ENCODE data around the gene TEX54. TPM values are rescaled to one million over a fixed set of nuclear protein-coding genes. Genes with fewer than 3 reads are reported as not detected.

Gene TEX54
- total and polyA plus RNA-seq, 2 of the 13 experiments (the other 11 are each of a cell fraction or from before 2014, with no cell fraction given), result not detected

- Histone ChIP-seq H2AFZ (ENCODE audit: low read length) (no peak overlapping the region), H3K27ac (ENCODE audit: extremely low read length, insufficient read depth, low read length) (no peak overlapping the region), H3K9me3 (ENCODE audit: low read length) (no peaks in the 10 kb centered on the region), H3K79me2 (ENCODE audit: insufficient read depth, low read length) (peaks cover 20% of the 10 kb centered on the region), H3K4me1 (ENCODE audit: insufficient read depth, low read length) (peaks cover 23% of the 10 kb centered on the region), H3K27me3 (ENCODE audit: control insufficient read depth in 1 of 2, insufficient read depth in 2 of 2, low read length in 2 of 2) (no peaks in the 10 kb centered on the region), H3K4me2 (ENCODE audit: low read depth, low read length) (no peak overlapping the region), H3K4me3 (replicated peaks in 1 of 3; ENCODE audit: insufficient read depth in 1 of 3, low read depth in 2 of 3, low read length in 3 of 3) (no peak overlapping the region), H3K9ac (ENCODE audit: insufficient read depth, low read depth, low read length) (no peak overlapping the region), H4K20me1 (ENCODE audit: insufficient read depth, low read length) (0 out of 2 replicates have a peak, but pooled peaks cover 2% of the 10 kb centered on the region), H3K36me3 (replicated peaks in 1 of 2; ENCODE audit: control insufficient read depth in 1 of 2, insufficient read depth in 2 of 2, low read length in 2 of 2) (peaks cover 11 to 43% of the 10 kb centered on the region in 2 experiments; a peak in 3 of 5 replicates)
- intact Hi-C loops (cut with micrococcal nuclease; ENCODE audit: unreplicated experiment), result no loop called here
- ChIA-PET CTCF (ENCODE audit: low intra/inter-chr PET ratio, low total read pairs) (no interaction called here), POLR2A (interaction anchor here (1.1 to 4.4 kb wide), 4 partner anchors 13 to 34 kb away, joined by 3 to 25 read pairs (median 12); no protein-coding TSS in a partner anchor)
- in situ Hi-C loops (cut with HindIII; ENCODE audit: extremely low pct_ligation_motif_present, low pct_unique_long_range_greater_than_20kb), result loop anchor here (5.0 kb wide), 1 partner anchor 88 kb away; the partner anchor contains the start of gene TMEM179B
- no peak for TF ChIP-seq ASH2L (IDR thresholded peaks at IDR 0.05; ENCODE audit: insufficient read length, low read depth, low read length)
- no peak for TF ChIP-seq CREBL2 (CRISPR knock-in tag; IDR thresholded peaks at IDR 0.05; ENCODE audit: borderline replicate concordance)
- no peak for TF ChIP-seq THAP9 (CRISPR knock-in tag; IDR thresholded peaks at IDR 0.05; ENCODE audit: borderline replicate concordance)
- TF ChIP-seq ZNF441 (CRISPR knock-in tag; IDR thresholded peaks at IDR 0.05; ENCODE audit: borderline replicate concordance), result no peak
- TF ChIP-seq HOXA3 (CRISPR knock-in tag; IDR thresholded peaks at IDR 0.05), result no peak
- no peak for TF ChIP-seq ZNF556 (CRISPR knock-in tag; IDR thresholded peaks at IDR 0.05; ENCODE audit: borderline replicate concordance)
- no peak for TF ChIP-seq ZBTB34 (CRISPR knock-in tag; IDR thresholded peaks at IDR 0.05)
- no peak for TF ChIP-seq NR2C2 (CRISPR knock-in tag; IDR thresholded peaks at IDR 0.05; ENCODE audit: borderline replicate concordance)
- no peak for TF ChIP-seq YY1 (IDR thresholded peaks at IDR 0.05; ENCODE audit: insufficient read depth, insufficient replicate concordance, low read depth, low read length)
- no peak for TF ChIP-seq ZNF24 (IDR thresholded peaks at IDR 0.05)
- no peak for TF ChIP-seq SCMH1 (CRISPR knock-in tag; IDR thresholded peaks at IDR 0.05; ENCODE audit: borderline replicate concordance)
- TF ChIP-seq ZMYM2 (CRISPR knock-in tag; IDR thresholded peaks at IDR 0.05), result no peak
- TF ChIP-seq RXRB (CRISPR knock-in tag; IDR thresholded peaks at IDR 0.05; ENCODE audit: borderline replicate concordance), result no peak
- TF ChIP-seq RBM22 (optimal IDR thresholded peaks at IDR 0.05; ENCODE audit: low read length), result no peak
- ATAC-seq, result no peak
- FAIRE-seq, result no peak
- DNase-seq (ENCODE audit: low spot score), result no peak
- BruUV-seq (replicated peaks), result no TSS peak
- WGBS (ENCODE audit: low lambda C conversion rate), result 94% methylated on average over 7 of the region's 7 CpGs
Measured at GRCh38 chr11:62874851-62875250, 42.2 kb upstream of the TEX54 start.
